ENCODE results near the gene EGLN3.

EGLN3 gene

DNA sequence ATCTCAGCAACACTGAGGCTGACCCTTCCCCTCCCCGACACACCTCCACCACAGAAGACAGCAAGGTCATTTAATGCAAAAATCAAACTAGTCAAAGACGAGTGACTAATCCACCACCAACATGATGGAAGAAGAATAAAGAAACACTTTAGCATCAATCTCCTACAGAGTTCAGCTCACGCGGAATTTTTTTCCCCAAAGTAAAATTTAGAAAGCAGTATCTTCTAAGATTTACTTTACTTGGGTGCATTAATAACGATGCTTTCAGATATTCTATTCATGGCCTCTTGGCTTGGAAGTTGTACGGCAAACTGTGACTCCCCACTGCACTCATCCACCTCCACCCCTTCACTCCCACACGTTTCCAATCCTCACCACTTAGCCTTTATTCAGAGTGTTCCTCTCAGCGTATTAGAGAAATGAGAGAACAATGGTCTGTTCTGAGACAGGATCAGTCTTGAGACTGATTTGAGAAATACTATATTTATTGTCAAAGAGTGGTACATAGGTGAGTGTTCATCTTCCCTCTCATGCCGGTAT, 1.9 kb downstream of the EGLN3 start:
- H3K27ac ChIP-seq: no peak overlapping the region
- TF ChIP-seq CTCF (conservative IDR thresholded peaks at IDR 0.05; ENCODE audit: low read depth): no peak
- POLR2A ChIA-PET (ENCODE audit: low non-redundant PET): no interaction called here
- CTCF ChIA-PET: no interaction called here
- no peak for DNase-seq (ENCODE audit: low spot score)

DNA sequence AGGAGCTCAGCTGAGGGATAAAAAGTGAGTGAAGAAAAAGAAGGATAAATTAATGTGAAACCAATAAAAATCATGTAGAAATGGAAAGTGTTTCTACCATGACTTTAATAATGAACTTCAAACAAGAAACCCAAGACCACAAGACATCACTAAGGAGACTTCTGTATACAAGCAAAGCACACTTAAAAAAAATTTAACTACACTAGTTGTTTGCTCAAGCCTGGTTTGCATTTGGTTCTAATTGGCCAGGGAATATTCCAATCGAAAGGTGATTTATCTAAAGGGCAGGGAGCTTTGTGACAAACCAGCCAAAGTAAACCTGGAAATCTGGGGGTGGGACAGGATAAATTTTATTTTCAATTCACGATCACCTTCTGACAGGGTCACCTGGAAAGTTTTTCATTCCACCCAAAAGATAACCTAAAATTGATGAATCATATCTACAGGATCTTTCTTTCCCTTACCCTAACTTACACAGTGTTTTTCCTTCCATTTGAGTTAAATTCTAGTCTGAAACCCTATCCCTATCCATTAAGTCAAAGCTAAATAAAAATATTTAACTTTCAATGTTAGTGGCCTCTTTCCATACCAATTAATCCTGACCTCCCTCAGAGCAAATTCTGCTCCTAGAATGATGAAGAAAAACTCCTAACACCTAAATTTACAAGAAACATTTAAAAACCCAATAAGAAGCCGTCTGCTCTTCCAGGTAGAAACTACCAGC, 2.6 kb downstream of the EGLN3 start:
- POLR2A ChIA-PET (ENCODE audit: low non-redundant PET): interaction anchor here (0.7 kb wide), 1 partner anchor 12 kb away, joined by 3 read pairs; no protein-coding TSS in a partner anchor
- TF ChIP-seq CTCF (conservative IDR thresholded peaks at IDR 0.05; ENCODE audit: low read depth): no peak
- H3K27ac ChIP-seq: no peak overlapping the region
- CTCF ChIA-PET: no interaction called here
- DNase-seq (ENCODE audit: low spot score): no peak

GRCh38 chr14:33946679-33947476, 4.0 kb downstream of the EGLN3 start:
- DNase-seq (ENCODE audit: low spot score): no peak
- ChIA-PET CTCF (no interaction called here), POLR2A (ENCODE audit: low non-redundant PET) (interaction anchor here (0.6 kb wide), 1 partner anchor 264 kb away, joined by 4 read pairs; no protein-coding TSS in a partner anchor)
- no peak overlapping the region for H3K27ac ChIP-seq
- no peak for TF ChIP-seq CTCF (conservative IDR thresholded peaks at IDR 0.05; ENCODE audit: low read depth)

- POLR2A ChIA-PET (ENCODE audit: low non-redundant PET): no interaction called here
- DNase-seq (ENCODE audit: low spot score): no peak
- CTCF ChIA-PET: no interaction called here
- H3K27ac ChIP-seq: no peak overlapping the region
- TF ChIP-seq CTCF (conservative IDR thresholded peaks at IDR 0.05; ENCODE audit: low read depth): no peak
Observed at GRCh38 chr14:33945210-33946088, 5.4 kb downstream of the EGLN3 start.

- no peak for TF ChIP-seq CTCF (conservative IDR thresholded peaks at IDR 0.05; ENCODE audit: low read depth)
- DNase-seq (ENCODE audit: low spot score): no peak
- H3K27ac ChIP-seq: no peak overlapping the region
- POLR2A ChIA-PET (ENCODE audit: low non-redundant PET): interaction anchor here (0.5 kb wide), 1 partner anchor 175 kb away, joined by 3 read pairs; no protein-coding TSS in a partner anchor
- CTCF ChIA-PET: no interaction called here
Observed at GRCh38 chr14:33943096-33943883, 7.6 kb downstream of the EGLN3 start.

All from RWPE1 (cell line).